Hematopoietic multipotent progenitor cell treated with erythropoietin and hydrocortisone succinate and interleukin-3 and kit ligand, for 4 days (in vitro differentiated cells): ENCODE results near the gene PRR16.
A peak's percentile ranks its signal among the peaks of the same experiment; 100 is the strongest.

Source experiments
- DNase-seq: peaks from one replicate; pipeline ENCODE4 v3.0.0-alpha.2; 2015

Gene PRR16

GRCh38 chr5:120591911-120592310 lies 127.8 kb downstream of the PRR16 start:
- DNase-seq = no peak

GRCh38 chr5:120599576-120599975 lies 135.5 kb downstream of the PRR16 start:
- DNase-seq = peak; percentile 7

DNA sequence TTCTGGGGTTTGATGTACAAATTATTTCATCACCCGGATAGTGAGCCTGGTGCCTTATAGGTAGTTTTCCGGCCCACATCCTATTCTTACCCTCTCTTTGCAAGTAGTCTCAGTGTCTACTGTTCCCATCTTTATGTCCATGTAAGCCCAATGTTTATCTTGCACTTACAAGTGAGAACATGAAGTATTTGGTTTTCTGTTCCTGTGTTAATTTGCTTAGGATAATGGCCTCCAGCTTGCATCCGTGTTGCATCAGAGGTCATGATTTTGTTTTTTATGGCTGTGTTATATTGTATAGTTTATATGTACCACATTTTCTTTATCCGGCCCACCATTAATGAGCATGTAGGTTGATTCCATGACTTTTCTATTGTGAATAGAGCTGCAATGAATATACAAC lies 136.5 kb downstream of the PRR16 start:
- DNase-seq = no peak

DNA sequence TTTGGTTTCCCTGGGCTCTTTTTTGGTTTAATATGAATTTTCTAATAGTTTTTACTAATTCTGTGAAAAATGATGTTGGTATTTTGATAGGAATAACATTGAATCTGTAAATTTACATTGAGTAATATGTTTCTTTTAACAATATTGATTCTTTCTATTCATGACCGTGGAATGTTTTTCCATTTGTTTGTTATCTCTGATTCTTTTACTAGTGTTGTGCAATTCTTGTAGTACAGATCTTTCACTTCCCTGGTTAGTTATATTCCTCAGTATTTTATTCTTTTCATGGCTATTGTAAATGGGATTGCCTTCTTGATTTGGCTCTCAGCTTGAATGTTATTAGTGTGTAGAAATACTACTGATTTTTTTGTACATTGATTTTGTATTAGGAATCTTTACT lies 137.9 kb downstream of the PRR16 start:
- no peak for DNase-seq

DNA sequence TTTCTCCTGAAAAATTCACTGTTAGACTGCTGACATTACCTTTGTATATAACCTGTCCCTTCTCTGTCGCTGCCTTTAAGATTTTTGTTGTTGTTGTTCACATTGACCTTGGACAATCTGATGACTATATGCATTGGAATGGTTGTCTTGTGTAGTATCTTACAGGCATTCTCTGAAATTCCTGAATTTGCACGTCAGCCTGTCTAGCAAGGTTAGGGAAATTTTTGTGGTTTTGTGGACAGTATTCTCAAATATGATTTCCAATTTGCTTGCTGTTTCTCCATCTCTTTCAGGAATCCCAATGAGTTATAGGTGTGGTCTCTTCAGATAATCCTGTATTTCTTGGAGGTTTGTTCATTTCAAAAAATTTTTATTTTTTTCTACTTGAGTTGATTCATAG lies 140.8 kb downstream of the PRR16 start:
- DNase-seq = no peak

GRCh38 chr5:120605325-120606079 lies 141.4 kb downstream of the PRR16 start:
- no peak for DNase-seq

DNA sequence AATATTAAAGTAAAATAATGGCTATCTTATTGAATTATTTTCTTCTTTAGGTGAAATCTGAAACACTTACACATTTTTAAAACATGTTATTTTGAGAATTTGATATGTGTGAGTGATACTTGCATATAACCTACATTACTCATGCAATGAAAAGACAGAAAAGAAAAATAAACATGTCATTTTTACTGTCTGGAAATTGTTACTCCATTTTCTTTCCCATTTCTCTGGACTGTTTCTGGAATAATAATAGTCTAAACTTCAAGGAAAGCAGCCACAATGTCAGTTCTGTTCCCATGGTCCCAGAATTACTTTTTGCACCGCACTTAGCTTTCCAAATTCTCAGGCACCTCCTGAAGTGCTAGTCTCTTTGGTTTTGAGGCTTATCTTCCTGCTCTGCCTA lies 145.5 kb downstream of the PRR16 start:
- no peak for DNase-seq

GRCh38 chr5:120610145-120610544 lies 146.0 kb downstream of the PRR16 start:
- DNase-seq = no peak

GRCh38 chr5:120613729-120614128 lies 149.6 kb downstream of the PRR16 start:
- DNase-seq = no peak

DNA sequence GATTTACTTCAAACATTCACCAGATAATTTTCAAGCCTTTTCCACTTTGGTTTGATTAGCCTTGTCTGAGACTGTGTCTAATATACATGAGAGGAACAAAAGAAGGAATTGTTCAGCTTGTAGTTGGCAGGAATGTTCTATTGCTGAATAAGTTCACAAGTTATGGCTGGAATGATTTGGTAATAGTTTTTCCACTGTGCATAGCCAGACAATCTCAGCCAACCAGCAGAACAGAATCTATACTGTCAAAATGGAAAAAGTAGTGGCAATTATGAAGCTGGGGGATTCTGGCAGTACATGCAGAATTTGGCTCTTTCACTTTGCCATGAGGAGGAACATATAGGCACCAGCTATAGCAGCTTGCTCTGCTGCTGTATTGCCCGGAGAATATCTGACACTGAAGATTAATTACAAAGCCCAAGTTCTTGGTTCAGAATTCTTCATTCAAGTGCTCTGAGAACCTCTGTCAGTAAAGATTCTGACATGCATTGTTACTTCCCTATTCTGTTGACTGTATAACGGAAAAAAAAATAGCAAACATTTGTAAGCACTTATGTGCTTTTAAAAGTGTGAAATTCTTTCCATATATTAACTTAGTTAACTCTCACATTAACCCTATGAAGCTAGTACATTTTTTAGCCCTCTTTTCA lies 150.6 kb downstream of the PRR16 start:
- DNase-seq = peak; percentile 54

DNA sequence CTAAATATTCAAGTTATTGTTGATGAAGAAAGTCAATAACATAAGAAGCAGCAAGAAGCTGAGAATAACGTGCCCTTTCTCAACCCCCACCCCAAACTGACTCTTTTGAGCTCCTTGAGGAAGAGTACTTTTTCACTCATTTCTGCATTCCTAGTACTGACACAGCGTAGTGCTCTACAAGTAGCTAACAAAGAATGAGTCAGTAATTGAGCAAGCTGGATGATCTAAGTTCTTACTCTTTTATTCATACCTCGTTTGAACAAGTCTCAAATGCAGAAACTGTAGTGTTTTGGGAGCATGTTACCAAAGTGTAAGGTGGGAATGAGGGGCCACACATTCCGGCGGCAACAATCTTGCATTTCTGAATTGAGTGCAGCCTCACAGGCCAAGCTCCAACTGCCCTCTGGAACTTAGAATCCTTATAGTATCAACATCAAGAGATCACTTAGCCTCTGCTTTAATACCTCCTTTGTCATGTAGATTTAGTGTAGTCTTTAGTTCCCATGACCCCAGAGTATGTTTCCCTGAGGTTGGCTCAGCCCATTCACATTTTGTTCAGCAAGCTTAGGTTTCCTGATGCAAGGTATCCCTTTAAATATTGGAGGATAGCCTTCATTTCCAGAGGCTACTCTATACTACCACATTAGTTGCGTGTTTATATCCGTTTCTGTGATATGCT lies 152.0 kb downstream of the PRR16 start:
- no peak for DNase-seq

DNA sequence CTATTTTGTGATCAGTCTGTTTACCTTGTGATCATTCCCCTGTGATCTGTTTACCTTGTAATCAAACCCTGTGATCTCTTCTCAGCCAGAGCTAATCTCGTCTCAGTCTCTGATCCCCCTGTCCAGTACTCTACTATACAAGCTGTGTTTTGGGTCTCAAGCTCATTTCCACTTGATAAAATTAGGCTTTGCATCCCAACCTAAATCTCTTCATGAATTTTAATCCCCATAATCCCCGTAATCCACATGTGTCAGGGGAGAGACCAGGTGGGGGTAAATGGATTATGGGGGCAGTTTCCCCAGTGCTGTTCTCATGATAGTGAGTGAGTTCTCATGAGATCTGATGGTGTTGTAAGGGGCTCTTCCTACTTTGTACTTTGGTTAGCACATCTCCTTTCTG lies 157.2 kb downstream of the PRR16 start:
- no peak for DNase-seq

DNA sequence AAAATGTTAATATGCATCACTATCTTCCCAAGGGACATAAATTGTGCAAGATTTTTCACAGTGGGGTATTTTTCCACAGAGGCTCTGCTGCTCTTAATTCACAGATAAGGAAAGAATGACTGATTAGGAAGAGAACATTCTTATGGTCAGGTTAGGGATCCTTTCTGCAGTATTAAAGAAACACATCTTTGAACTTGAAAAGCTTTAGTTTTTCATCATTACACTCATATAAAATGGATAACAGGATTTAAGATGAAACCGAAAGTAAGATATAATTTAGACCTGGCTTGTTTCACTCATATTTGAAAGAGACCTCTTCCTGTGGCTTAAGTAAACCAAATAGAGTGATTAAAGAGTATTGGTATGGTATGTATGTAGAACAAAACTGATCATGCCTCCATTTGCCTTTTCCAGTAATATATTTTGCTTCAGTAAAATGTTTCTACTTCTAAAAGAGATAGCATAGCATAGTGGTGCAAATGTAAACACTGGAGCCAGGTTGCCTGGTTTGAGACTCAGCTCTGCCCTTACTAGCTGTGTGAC lies 160.0 kb downstream of the PRR16 start:
- DNase-seq = no peak

DNA sequence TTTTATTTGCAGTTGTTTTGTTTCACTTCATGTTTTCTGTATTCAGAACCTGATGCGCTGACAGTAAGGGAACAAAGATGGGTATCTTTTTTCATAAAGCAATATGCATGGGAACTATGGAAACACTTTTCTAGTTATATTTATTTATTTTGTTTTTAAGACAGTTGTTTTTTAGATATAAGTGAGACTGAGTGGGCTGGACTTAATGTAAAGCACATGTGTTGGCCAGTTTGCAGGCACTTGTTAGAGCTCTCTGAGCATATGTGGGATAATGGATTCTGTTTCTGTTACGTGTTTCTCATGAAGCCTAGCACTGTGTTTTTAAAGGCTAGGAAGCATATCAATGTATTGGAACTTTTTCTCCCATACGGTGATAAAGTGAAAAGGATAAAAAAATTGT lies 164.1 kb downstream of the PRR16 start:
- no peak for DNase-seq

DNA sequence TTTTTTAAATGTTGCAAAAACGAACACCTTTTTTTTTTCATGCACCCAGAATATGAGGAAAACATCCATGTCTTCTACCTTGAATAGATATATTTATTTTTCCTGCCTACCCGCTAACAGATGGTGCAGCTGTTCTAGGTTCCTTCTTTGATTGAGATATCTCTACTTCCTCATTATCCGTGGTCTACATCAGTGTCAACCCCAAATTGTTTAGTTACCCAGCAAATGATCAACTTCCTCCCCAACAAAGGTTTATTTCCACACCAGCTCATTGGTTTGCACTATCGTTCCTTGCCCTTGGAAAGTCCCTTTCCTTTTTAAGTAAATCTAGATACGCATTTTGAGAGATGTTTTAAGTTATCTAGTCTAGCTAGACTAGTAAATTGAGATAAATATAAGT lies 166.4 kb downstream of the PRR16 start:
- DNase-seq = peak; percentile 42

- DNase-seq = no peak
Observed at GRCh38 chr5:120631611-120632010, 167.5 kb downstream of the PRR16 start.

DNA sequence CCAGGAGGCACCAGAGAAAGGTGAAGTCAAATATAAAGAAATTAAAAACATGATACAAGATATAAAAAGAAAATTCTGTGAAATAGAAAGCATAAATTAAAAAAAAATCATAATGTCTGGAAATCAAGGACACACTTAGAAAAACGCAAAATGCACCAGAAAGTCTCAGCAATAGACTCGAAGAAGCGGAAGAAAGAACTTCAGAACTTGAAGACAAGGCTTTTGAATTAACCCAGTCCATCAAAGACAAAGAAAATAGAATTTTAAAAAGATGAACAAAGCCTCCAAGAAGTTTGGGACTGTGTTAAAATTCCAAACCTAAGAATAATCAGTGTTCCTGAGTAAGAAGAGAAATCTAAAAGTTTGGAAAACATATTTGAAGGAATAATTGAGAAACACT lies 168.3 kb downstream of the PRR16 start:
- no peak for DNase-seq

GRCh38 chr5:120638449-120638848 lies 174.3 kb downstream of the PRR16 start:
- DNase-seq = no peak

DNA sequence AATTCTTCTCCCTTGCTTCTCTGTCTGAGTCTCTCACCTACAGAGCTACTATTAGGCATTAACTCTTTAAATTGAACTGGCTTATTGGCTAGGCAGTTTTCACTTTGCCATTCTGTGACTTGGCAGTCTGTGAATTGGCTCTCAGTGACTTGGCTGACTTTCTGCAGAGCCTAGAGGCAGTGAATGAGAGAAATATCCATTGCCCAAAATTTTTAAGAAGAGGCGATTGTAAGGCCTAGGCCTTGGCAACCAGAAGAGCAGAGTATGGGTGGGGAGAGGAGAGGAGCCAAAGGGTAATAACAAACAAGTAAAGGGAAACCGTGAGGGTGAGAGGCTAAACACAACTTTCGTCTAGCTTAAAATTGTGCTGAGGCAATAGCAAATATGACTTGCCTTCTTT lies 176.7 kb downstream of the PRR16 start:
- no peak for DNase-seq

DNA sequence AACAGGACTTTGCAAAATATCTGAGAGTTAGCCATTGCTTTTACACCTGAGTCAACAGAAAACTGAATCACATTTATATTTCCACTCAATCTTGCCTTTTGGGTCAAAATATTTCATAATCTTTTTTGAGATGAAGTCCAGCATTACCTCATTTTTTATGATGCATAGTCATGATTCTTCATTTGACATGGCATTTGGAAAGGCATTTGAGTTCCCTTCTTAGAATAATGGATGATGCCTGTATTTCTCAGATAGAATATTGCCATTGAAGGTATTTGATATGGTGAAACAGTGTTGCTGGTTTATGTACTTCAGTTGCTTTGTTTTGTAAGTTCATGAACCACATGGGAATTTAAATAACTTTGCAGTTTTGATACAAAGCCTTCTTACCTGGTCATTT lies 180.4 kb downstream of the PRR16 start:
- DNase-seq = no peak

GRCh38 chr5:120655828-120656435 lies 191.8 kb downstream of the PRR16 start:
- peak; percentile 49 for DNase-seq

DNA sequence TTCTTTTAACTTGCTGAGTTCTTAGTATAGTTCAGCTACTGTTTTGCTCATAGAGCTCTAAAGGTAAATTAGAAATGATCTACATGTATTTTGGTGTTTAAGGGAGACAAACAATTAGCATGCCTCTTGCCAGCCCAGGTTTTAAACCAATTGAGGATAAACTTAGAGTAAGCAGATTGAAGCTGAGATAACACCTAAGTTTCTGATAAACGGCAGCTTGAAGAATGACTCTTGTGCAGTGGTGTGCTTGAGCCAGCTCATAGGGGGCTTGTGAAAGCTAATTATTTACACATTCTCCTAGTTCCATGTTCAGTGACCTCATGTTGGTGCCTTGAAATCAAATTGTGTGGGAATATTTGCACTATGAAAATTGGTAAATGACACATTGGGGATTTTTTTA lies 193.0 kb downstream of the PRR16 start:
- DNase-seq = no peak

- DNase-seq = peak; percentile 15
Observed at GRCh38 chr5:120677481-120677880, 213.4 kb downstream of the PRR16 start.

DNA sequence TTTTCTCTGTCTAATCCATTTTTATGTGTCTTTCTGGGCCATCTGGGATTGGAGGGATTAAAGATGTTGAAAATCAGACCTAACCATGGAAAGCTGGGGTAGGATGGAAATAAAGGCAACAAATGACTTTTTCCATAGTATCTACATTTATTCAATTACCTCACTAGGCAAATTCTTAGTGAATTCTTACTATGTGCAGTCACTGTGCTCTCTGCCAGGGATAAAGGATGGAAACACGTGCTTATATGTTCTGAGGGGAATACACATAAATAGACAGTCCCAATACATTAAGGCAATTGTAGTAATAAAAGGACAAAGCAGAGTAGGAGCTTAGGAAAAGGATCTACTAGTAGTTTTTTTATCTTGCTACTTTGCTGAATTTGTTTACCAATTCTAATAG lies 214.2 kb downstream of the PRR16 start:
- no peak for DNase-seq
